Activated T-cell treated with anti-CD3 and anti-CD28 coated beads for 4 hours (primary cell): ENCODE measurements around the gene FMNL3.

ENCODE experiments used
- DNase-seq: peaks from one replicate; pipeline ENCODE4 v3.0.0-alpha.2; 2020

FMNL3 gene

DNA sequence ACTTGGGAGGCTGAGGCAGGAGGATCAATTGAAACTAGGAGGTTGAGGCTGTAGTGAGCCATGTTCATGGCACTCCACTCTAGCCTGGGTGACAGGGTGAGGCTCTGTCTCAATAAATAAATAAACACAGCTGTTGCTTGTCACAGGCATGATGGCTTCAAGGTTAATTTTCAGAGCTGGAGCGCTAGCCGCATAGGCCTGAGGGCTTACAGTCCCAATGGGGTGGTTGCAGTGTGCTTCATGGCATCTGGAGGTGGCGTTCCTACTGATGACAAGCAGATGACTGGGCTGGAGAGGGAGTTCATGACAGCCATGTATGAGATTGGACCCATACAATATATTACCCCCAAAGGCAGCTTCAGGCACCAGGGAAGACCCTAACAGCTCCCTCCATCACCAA lies 1.6 kb upstream of the FMNL3 start:
- DNase-seq, result no peak

DNA sequence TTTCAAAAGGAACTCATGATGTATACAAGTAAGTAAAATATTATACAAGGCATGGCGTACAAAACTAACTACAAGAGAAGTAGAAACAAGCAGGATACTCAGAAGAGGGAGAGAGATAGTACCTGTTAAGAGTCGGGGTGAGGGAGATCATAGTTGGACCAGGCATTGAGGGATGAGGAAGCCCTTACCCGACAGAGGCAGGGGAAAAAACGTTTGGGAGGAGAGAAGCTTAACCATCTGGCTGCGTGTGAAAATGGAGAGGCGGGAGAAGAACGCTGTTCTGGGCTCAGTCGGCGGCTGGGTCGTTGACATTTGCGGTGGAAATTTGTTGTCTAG lies 575 bp upstream of the FMNL3 start:
- no peak for DNase-seq

- peak; percentile 8 for DNase-seq
These were observed 666 bp downstream of the FMNL3 start for GRCh38 chr12:49706351-49707127.

GRCh38 chr12:49705479-49706134 lies 1.6 kb downstream of the FMNL3 start:
- peak; percentile 12 for DNase-seq

- DNase-seq, result peak; percentile 21
These were observed 3.5 kb downstream of the FMNL3 start for GRCh38 chr12:49703647-49704137.

GRCh38 chr12:49702676-49703215 lies 4.5 kb downstream of the FMNL3 start:
- DNase-seq, result no peak

- DNase-seq, result no peak
These were observed 5.2 kb downstream of the FMNL3 start for GRCh38 chr12:49702009-49702408.

DNA sequence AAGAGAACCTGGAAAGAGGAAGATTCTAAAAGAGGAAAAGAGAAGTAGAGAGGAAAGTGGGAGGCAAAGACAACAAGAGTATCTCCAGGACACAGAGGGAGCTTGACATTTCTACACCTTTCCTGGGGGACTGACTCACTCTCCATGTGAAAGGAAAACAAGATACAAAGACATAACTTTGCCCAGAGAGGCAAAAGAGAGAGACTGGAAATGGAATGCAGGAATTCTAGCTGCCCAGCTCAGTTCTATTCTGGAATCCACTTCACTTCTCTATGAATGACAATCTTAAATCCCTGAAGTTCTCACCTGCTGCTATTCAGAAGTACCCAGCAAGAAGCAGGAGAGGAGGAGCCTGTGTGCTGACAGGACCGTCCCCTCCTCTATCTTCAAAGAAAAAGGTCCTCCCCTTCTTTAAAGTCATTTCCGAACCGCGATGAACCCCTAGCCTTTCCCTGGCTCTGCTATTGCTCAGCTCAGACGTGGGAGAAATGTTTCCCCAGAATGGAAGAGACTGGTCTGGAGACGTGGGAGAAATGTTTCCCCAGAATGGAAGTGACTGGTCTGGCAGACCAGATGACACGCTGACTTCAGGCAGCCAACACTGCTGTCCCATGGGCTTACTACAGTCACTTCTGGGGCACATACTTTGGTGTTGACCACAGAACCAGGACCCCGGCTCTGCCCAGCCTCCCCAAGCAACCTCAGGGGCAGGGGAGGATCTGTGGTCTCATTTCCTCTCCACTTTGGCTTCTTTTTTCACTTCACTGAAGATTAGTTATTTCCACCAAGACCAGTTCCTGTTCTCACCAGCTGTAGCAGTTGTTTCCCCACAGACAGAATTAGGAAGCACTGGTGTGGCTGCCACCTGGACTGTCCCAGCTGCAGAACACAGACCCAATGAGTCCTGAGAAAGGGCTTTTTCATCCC lies 8.3 kb downstream of the FMNL3 start:
- no peak for DNase-seq

DNA sequence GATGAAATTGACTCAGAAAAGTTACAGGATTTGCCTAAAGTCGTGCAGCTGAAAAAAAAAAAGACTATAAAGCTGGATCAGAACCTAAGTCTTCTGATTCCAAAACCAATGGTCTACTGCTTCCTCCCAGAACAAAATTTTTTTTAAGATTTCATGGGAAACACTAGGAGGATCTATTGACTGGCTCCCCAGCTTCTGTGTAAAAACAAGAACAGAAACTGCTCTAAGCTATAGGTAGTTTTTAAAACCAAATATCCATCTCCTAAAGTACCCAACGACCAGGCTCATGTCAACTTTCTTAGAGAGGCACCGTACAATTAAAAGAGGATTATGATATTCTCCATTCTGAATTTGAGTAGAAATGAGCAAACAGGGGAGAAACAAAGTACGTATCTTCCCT lies 9.4 kb downstream of the FMNL3 start:
- DNase-seq, result no peak

DNA sequence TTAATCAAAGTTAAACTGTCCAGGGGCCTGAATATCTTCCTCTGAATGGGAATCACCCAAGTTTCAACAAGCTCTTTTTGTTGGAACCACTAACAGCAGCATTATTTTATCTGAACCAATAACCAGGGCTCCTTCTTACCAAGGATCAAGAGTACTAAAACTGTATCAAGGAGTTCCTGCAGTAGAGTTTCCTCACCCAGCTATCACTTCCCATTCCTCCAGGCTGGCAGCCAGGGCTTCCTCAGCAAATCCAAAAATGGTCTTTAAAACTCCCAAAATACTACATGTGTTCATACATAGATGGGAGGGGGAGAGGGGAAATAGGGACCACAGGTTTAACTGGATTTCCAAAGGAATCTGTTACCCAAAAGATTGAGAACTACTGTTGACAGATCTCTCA lies 10.5 kb downstream of the FMNL3 start:
- DNase-seq, result no peak

- no peak for DNase-seq
These were observed 13.2 kb downstream of the FMNL3 start for GRCh38 chr12:49693931-49694444.

DNA sequence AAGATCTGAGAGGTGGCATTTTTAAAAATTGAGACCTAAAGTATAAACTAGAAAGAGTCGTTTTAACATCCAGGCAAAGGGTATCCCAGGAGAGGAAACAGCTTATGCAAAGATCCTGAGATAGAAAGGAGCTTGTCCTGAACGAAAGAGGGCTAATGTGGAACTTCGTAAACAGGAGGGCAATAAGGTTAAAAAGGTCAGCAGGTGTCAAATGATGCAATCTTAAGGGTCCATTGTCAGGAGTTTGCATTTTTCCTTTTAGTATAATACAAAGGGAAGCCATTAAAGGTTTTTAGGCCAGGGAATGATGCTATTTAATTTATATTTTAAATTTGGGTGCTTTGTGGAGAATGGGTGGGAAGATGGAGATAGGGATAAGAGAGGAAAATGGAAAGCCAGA lies 14.4 kb downstream of the FMNL3 start:
- no peak for DNase-seq

DNA sequence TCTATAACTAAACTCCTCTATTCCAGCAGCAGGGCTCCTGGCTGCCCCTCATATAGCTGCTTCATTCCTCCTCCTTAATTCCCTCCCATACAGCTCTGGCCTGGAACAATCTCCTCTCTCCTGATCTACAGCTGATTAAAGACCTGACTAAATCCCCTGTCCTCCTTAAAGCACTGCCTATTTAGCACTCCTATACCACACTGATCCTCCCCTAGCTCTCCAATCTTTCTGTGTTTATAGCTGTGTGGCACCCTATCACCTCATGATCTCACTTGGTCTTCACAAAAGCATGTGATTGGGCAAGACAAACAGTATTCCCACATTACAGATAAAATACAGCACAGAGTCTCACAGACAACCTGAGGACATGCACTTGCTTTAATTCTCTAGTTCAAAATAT lies 17.4 kb downstream of the FMNL3 start:
- no peak for DNase-seq

DNA sequence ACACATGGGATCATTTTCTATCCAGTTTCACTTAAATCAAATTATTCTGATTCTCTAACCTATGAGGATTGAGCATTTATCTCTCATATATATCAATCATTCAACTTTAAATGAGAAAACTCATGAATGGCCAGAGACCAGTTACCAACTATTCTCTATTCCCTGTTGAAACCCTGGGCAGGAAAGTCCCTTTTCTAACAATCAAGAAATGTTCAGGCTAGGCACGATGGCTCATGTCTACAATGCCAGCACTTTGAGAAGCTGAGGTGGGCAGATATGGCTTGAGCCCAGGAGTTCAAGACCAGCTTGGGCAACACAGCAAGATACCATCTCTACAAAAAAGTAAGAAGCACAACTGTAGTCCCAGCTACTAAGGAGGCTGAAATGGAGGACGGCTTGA lies 18.0 kb downstream of the FMNL3 start:
- DNase-seq, result no peak

GRCh38 chr12:49687941-49688340 lies 19.3 kb downstream of the FMNL3 start:
- DNase-seq, result no peak

DNA sequence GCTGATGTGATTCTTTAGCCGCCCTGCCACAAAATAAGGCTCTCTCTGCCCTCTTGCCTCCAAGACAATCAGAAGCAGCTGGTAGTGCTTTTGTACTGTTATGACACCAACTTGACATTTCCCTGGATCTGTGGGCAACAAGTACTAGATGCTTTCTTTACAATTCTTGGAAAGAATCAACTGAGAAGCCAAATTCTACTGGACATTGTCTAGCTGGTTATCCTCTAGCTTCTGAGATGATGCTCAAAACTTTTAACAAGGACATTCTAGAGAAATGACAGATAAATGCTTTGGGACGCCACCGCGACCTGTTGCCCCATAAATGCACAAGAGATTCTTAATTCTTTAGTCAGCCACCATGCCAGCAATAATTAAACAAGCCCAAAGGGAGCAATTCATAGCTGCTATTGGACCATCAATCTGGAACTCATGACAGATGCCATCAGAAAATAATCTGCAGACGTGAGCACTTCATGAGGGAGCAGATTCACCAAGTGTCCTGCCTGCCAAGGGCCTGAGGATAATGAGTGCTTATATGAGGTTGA lies 22.8 kb downstream of the FMNL3 start:
- DNase-seq, result no peak

- no peak for DNase-seq
These were observed 23.5 kb downstream of the FMNL3 start for GRCh38 chr12:49683599-49684309.

GRCh38 chr12:49680075-49680474 lies 27.1 kb downstream of the FMNL3 start:
- DNase-seq, result no peak

DNA sequence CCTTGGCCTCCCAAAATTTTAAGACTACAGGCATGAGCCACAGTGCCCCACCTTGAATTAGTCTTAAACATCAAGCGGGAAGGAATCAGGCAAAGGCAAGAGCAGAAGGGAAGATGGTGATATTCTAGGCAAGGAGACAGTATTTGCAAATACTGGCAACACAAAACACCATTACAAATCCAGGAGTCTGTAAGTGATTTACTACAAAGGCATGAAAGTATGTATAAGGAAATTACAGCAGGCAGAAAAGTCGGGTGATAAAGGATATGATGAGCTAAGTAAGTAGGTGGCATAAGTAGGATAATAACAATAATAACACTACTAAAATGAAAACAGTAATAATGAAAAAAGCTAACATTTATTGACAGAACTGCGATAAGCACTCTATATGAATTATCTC lies 28.5 kb downstream of the FMNL3 start:
- DNase-seq, result no peak

GRCh38 chr12:49675137-49675536 lies 32.1 kb downstream of the FMNL3 start:
- no peak for DNase-seq

DNA sequence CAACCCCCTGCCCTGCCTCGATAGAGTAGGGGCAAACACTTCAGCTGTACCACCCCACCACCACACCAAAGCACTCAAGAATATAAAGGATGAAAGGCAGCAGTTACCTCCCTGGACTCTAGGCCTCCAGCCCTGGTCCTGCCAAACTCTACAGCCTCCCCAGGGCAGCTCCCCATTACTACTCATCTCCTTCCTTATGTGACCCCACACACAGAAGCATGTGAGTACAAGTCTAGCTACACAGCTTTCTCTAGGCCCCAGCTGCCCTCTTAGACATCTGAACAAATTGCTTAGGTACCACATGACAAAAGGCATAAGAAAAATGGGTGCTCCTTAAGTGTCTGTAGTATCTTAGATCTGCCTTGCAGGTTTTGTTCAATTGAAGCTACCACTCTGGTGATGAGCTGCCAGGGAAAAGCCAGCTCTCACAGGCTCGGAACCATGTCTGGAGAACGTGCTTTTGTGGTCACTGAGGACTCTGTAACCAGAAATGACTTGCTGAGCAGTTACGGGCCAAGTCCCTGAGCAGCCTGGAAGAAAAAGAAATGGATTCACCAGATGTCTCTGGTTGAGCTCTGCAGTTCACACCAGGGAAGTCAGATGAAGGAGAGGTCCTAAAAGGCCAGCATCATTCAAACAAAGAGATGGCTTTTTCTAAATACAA lies 32.8 kb downstream of the FMNL3 start:
- no peak for DNase-seq
